ENCODE results near the gene RBM28.
A peak's percentile ranks its signal among the peaks of the same experiment; 100 is the strongest.

Gene RBM28

GRCh38 chr7:128343554-128344430 lies at the start of gene RBM28:
TSS of gene RBM28 (minus strand) at chr7:128343908. CDS start at chr7:128343793, 115 bp downstream.
- peaks cover 11% of the 10 kb centered on the region for H3K36me3 ChIP-seq (ENCODE audit: control insufficient read depth, insufficient read depth, low read length, severe bottlenecking)
- peaks cover 6% of the 10 kb centered on the region for H3K27me3 ChIP-seq (replicated peaks; ENCODE audit: control insufficient read depth, insufficient read depth, low read length)

GRCh38 chr7:128392446-128393327 lies 49.0 kb upstream of the RBM28 start:
- no peak overlapping the region for H3K9ac ChIP-seq (ENCODE audit: low read length)
- DNase-seq (ENCODE audit: low read depth) = no peak
- no peak overlapping the region for H3K4me3 ChIP-seq (ENCODE audit: low read length)
- no peaks in the 10 kb centered on the region for H3K9me3 ChIP-seq (ENCODE audit: control insufficient read depth, low read length)
- H3K4me1 ChIP-seq (ENCODE audit: control insufficient read depth, insufficient read depth, low read length) = no peaks in the 10 kb centered on the region
- H3K36me3 ChIP-seq (ENCODE audit: control insufficient read depth, insufficient read depth, low read length, severe bottlenecking) = peaks cover 58% of the 10 kb centered on the region
- no peaks in the 10 kb centered on the region for H3K27me3 ChIP-seq (replicated peaks; ENCODE audit: control insufficient read depth, insufficient read depth, low read length)

More at GRCh38 chr7:128343554-128344430, at the start of gene RBM28:
- Histone ChIP-seq H3K9ac (ENCODE audit: low read length) (peak within 1 kb of the TSS; percentile 98), H3K4me3 (ENCODE audit: low read length) (peak within 1 kb of the TSS; percentile 99), H3K9me3 (ENCODE audit: control insufficient read depth, low read length) (no peaks in the 10 kb centered on the region), H3K4me1 (ENCODE audit: control insufficient read depth, insufficient read depth, low read length) (peaks cover 29% of the 10 kb centered on the region)
- peak; percentile 97 for DNase-seq (ENCODE audit: low read depth)

GRCh38 chr7:128391805-128392204 lies 48.1 kb upstream of the RBM28 start:
- Histone ChIP-seq H3K4me1 (ENCODE audit: control insufficient read depth, insufficient read depth, low read length) (no peaks in the 10 kb centered on the region), H3K27me3 (replicated peaks; ENCODE audit: control insufficient read depth, insufficient read depth, low read length) (no peaks in the 10 kb centered on the region), H3K4me3 (ENCODE audit: low read length) (no peak overlapping the region), H3K36me3 (ENCODE audit: control insufficient read depth, insufficient read depth, low read length, severe bottlenecking) (peaks cover 49% of the 10 kb centered on the region), H3K9ac (ENCODE audit: low read length) (no peak overlapping the region), H3K9me3 (ENCODE audit: control insufficient read depth, low read length) (no peaks in the 10 kb centered on the region)
- no peak for DNase-seq (ENCODE audit: low read depth)

- Histone ChIP-seq H3K4me1 (ENCODE audit: control insufficient read depth, insufficient read depth, low read length) (no peaks in the 10 kb centered on the region), H3K4me3 (ENCODE audit: low read length) (no peak overlapping the region), H3K27me3 (replicated peaks; ENCODE audit: control insufficient read depth, insufficient read depth, low read length) (no peaks in the 10 kb centered on the region), H3K36me3 (ENCODE audit: control insufficient read depth, insufficient read depth, low read length, severe bottlenecking) (peaks cover 41% of the 10 kb centered on the region), H3K9me3 (ENCODE audit: control insufficient read depth, low read length) (no peaks in the 10 kb centered on the region), H3K9ac (ENCODE audit: low read length) (no peak overlapping the region)
- DNase-seq (ENCODE audit: low read depth) = no peak
Observed at GRCh38 chr7:128390871-128391565, 47.3 kb upstream of the RBM28 start.

- H3K4me1 ChIP-seq (ENCODE audit: control insufficient read depth, insufficient read depth, low read length) = no peaks in the 10 kb centered on the region
- no peaks in the 10 kb centered on the region for H3K9me3 ChIP-seq (ENCODE audit: control insufficient read depth, low read length)
- H3K27me3 ChIP-seq (replicated peaks; ENCODE audit: control insufficient read depth, insufficient read depth, low read length) = no peaks in the 10 kb centered on the region
- DNase-seq (ENCODE audit: low read depth) = no peak
- no peak overlapping the region for H3K9ac ChIP-seq (ENCODE audit: low read length)
- H3K4me3 ChIP-seq (ENCODE audit: low read length) = no peak overlapping the region
- H3K36me3 ChIP-seq (ENCODE audit: control insufficient read depth, insufficient read depth, low read length, severe bottlenecking) = peaks cover 28% of the 10 kb centered on the region
Observed at GRCh38 chr7:128389618-128390329, 46.1 kb upstream of the RBM28 start.

GRCh38 chr7:128389085-128389617 lies 45.4 kb upstream of the RBM28 start:
- no peak for DNase-seq (ENCODE audit: low read depth)
- no peaks in the 10 kb centered on the region for H3K4me1 ChIP-seq (ENCODE audit: control insufficient read depth, insufficient read depth, low read length)
- H3K9me3 ChIP-seq (ENCODE audit: control insufficient read depth, low read length) = no peaks in the 10 kb centered on the region
- peaks cover 22% of the 10 kb centered on the region for H3K36me3 ChIP-seq (ENCODE audit: control insufficient read depth, insufficient read depth, low read length, severe bottlenecking)
- no peaks in the 10 kb centered on the region for H3K27me3 ChIP-seq (replicated peaks; ENCODE audit: control insufficient read depth, insufficient read depth, low read length)
- H3K9ac ChIP-seq (ENCODE audit: low read length) = no peak overlapping the region
- no peak overlapping the region for H3K4me3 ChIP-seq (ENCODE audit: low read length)

GRCh38 chr7:128388145-128388485 lies 44.4 kb upstream of the RBM28 start:
- Histone ChIP-seq H3K27me3 (replicated peaks; ENCODE audit: control insufficient read depth, insufficient read depth, low read length) (no peaks in the 10 kb centered on the region), H3K9ac (ENCODE audit: low read length) (no peak overlapping the region), H3K4me1 (ENCODE audit: control insufficient read depth, insufficient read depth, low read length) (no peaks in the 10 kb centered on the region), H3K9me3 (ENCODE audit: control insufficient read depth, low read length) (no peaks in the 10 kb centered on the region), H3K4me3 (ENCODE audit: low read length) (no peak overlapping the region), H3K36me3 (ENCODE audit: control insufficient read depth, insufficient read depth, low read length, severe bottlenecking) (peaks cover 15% of the 10 kb centered on the region)
- no peak for DNase-seq (ENCODE audit: low read depth)

- Histone ChIP-seq H3K4me1 (ENCODE audit: control insufficient read depth, insufficient read depth, low read length) (no peaks in the 10 kb centered on the region), H3K9ac (ENCODE audit: low read length) (no peak overlapping the region), H3K27me3 (replicated peaks; ENCODE audit: control insufficient read depth, insufficient read depth, low read length) (no peaks in the 10 kb centered on the region), H3K4me3 (ENCODE audit: low read length) (no peak overlapping the region), H3K36me3 (ENCODE audit: control insufficient read depth, insufficient read depth, low read length, severe bottlenecking) (peaks cover 11% of the 10 kb centered on the region), H3K9me3 (ENCODE audit: control insufficient read depth, low read length) (no peaks in the 10 kb centered on the region)
- DNase-seq (ENCODE audit: low read depth) = peak; percentile 89
Observed at GRCh38 chr7:128387216-128388144, 43.8 kb upstream of the RBM28 start.

GRCh38 chr7:128385988-128386925 lies 42.5 kb upstream of the RBM28 start:
- no peak overlapping the region for H3K9ac ChIP-seq (ENCODE audit: low read length)
- no peaks in the 10 kb centered on the region for H3K9me3 ChIP-seq (ENCODE audit: control insufficient read depth, low read length)
- H3K4me3 ChIP-seq (ENCODE audit: low read length) = no peak overlapping the region
- H3K27me3 ChIP-seq (replicated peaks; ENCODE audit: control insufficient read depth, insufficient read depth, low read length) = no peaks in the 10 kb centered on the region
- no peak for DNase-seq (ENCODE audit: low read depth)
- H3K36me3 ChIP-seq (ENCODE audit: control insufficient read depth, insufficient read depth, low read length, severe bottlenecking) = peaks cover under 1% of the 10 kb centered on the region
- H3K4me1 ChIP-seq (ENCODE audit: control insufficient read depth, insufficient read depth, low read length) = no peaks in the 10 kb centered on the region
